GM12878 (cell line): ENCODE results near the gene POLR1H. TPM values are rescaled to one million over a fixed set of nuclear protein-coding genes. Genes with fewer than 3 reads are reported as not detected.

Experiments used
- polyA plus RNA-seq, 11 experiments: library from polyadenylated mRNA; depleted of rRNA in 4 of 11; unstranded in 6 of 11; stranded (reverse) in 5 of 11; fragments of >200 nt; fragmentation: Nextera tagmentation in 4 of 11; fragmentation: Illumina TruSeq in 1 of 11; extraction: Ambion mirVana in 4 of 11; extraction: Trizol in 1 of 11; gene quantifications; 1 replicate in 1 of 11; 2 replicates in 10 of 11; pipeline versions ENCODE4 v1.2.1 to v1.2.3, GENCODE V29; 2011 to 2016; ENCODE audit warnings: inconsistent platforms in 2 of 11, missing spikeins in 2 of 11, low read depth in 1 of 11
- small RNA-seq: library from RNA; depleted of rRNA; stranded (forward); fragments of <200 nt; gene quantifications from one replicate; pipeline ENCODE3, GENCODE V24; 2014
- total RNA-seq, 4 experiments: library from RNA; depleted of rRNA in 3 of 4; stranded (reverse); fragments of >200 nt in 3 of 4; fragmentation: Illumina TruSeq in 1 of 4; extraction: Trizol in 1 of 4; gene quantifications; 2 replicates each; pipeline versions ENCODE4 v1.2.1 to v1.2.3, GENCODE V29; 2013 to 2021

POLR1H gene
- total and polyA plus RNA-seq, 10 of the 15 experiments (the other 5 are each of a cell fraction or from before 2014, with no cell fraction given), result 50.6 to 160 (median 77.7) TPM

Small RNA genes lying within 50 kb of the gene (small RNA-seq; reads per million reads assigned to genes)
- not detected for gene RF02218
- not detected for gene RF02219
- not detected for gene RF02220

Other genes with a start within 250 kb of the POLR1H start
Only the 7 nearest of the 9 such genes appear.
- 1,155 and 1,166 TPM in 2 replicates for gene HLA-A, start 118.7 kb upstream of the POLR1H start, total RNA-seq (2014; rRNA removed)
- 455 and 468 TPM in 2 replicates for gene HLA-A, start 118.7 kb upstream of the POLR1H start, total RNA-seq (2014; rRNA removed; fragmentation: Illumina TruSeq; extraction: Trizol)
- gene HLA-A, start 118.7 kb upstream of the POLR1H start, total RNA-seq (2021), result 928 and 1,003 TPM in 2 replicates
- gene HLA-A, start 118.7 kb upstream of the POLR1H start, polyA plus RNA-seq (2011; rRNA removed), result 490 and 959 TPM in 2 replicates
- 255 and 382 TPM in 2 replicates for gene HLA-A, start 118.7 kb upstream of the POLR1H start, polyA plus RNA-seq (2014; fragmentation: Illumina TruSeq; extraction: Trizol)
- 100 to 1,000 TPM; 129 to 329 TPM for gene HLA-A, start 118.7 kb upstream of the POLR1H start, polyA plus RNA-seq (2014; fragmentation: Nextera tagmentation; extraction: Ambion mirVana)
- 1,078 and 1,263 TPM in 2 replicates for gene HLA-A, start 118.7 kb upstream of the POLR1H start, polyA plus RNA-seq (2014; rRNA removed)
- gene HLA-A, start 118.7 kb upstream of the POLR1H start, polyA plus RNA-seq (2016; fragmentation: Nextera tagmentation; extraction: Ambion mirVana), result 100 to 1,000 TPM; 699 to 799 TPM
- 27.4 and 32.9 TPM in 2 replicates for gene PPP1R11, start 5.9 kb downstream of the POLR1H start, total RNA-seq (2014; rRNA removed)
- 24.3 and 27.8 TPM in 2 replicates for gene PPP1R11, start 5.9 kb downstream of the POLR1H start, total RNA-seq (2014; rRNA removed; fragmentation: Illumina TruSeq; extraction: Trizol)
- 28.7 and 28.8 TPM in 2 replicates for gene PPP1R11, start 5.9 kb downstream of the POLR1H start, total RNA-seq (2021)
- gene PPP1R11, start 5.9 kb downstream of the POLR1H start, polyA plus RNA-seq (2011; rRNA removed), result 48.0 and 56.1 TPM in 2 replicates
- 48.9 and 54.3 TPM in 2 replicates for gene PPP1R11, start 5.9 kb downstream of the POLR1H start, polyA plus RNA-seq (2014; fragmentation: Illumina TruSeq; extraction: Trizol)
- 10 to 100 TPM; 12.6 to 13.4 TPM for gene PPP1R11, start 5.9 kb downstream of the POLR1H start, polyA plus RNA-seq (2014; fragmentation: Nextera tagmentation; extraction: Ambion mirVana)
- 33.5 and 38.2 TPM in 2 replicates for gene PPP1R11, start 5.9 kb downstream of the POLR1H start, polyA plus RNA-seq (2014; rRNA removed)
- 10 to 100 TPM; 46.2 TPM for gene PPP1R11, start 5.9 kb downstream of the POLR1H start, polyA plus RNA-seq (2016; fragmentation: Nextera tagmentation; extraction: Ambion mirVana)
- not detected in 2 replicates for gene RNF39, start 14.5 kb downstream of the POLR1H start, total RNA-seq (2014; rRNA removed)
- gene RNF39, start 14.5 kb downstream of the POLR1H start, total RNA-seq (2014; rRNA removed; fragmentation: Illumina TruSeq; extraction: Trizol), result not detected in 2 replicates
- not detected in 2 replicates for gene RNF39, start 14.5 kb downstream of the POLR1H start, total RNA-seq (2021)
- gene RNF39, start 14.5 kb downstream of the POLR1H start, polyA plus RNA-seq (2011; rRNA removed), result not detected in 2 replicates
- gene RNF39, start 14.5 kb downstream of the POLR1H start, polyA plus RNA-seq (2014; fragmentation: Illumina TruSeq; extraction: Trizol), result not detected in 2 replicates
- not detected for gene RNF39, start 14.5 kb downstream of the POLR1H start, polyA plus RNA-seq (2014; fragmentation: Nextera tagmentation; extraction: Ambion mirVana)
- 0.04 TPM in 1 of 2 replicates, not detected in the other for gene RNF39, start 14.5 kb downstream of the POLR1H start, polyA plus RNA-seq (2014; rRNA removed)
- gene RNF39, start 14.5 kb downstream of the POLR1H start, polyA plus RNA-seq (2016; fragmentation: Nextera tagmentation; extraction: Ambion mirVana), result under 1 TPM in 1 of 2 experiments, not detected in 1; 0.11 TPM
- 0.11 and 0.22 TPM in 2 replicates for gene TRIM31, start 51.8 kb downstream of the POLR1H start, total RNA-seq (2014; rRNA removed)
- 0.09 and 0.31 TPM in 2 replicates for gene TRIM31, start 51.8 kb downstream of the POLR1H start, total RNA-seq (2014; rRNA removed; fragmentation: Illumina TruSeq; extraction: Trizol)
- gene TRIM31, start 51.8 kb downstream of the POLR1H start, total RNA-seq (2021), result 0.18 and 0.35 TPM in 2 replicates
- 17.4 and 20.5 TPM in 2 replicates for gene TRIM31, start 51.8 kb downstream of the POLR1H start, polyA plus RNA-seq (2011; rRNA removed)
- gene TRIM31, start 51.8 kb downstream of the POLR1H start, polyA plus RNA-seq (2014; fragmentation: Illumina TruSeq; extraction: Trizol), result 0.47 and 0.57 TPM in 2 replicates
- under 1 TPM in 1 of 2 experiments, not detected in 1; 0.09 TPM for gene TRIM31, start 51.8 kb downstream of the POLR1H start, polyA plus RNA-seq (2014; fragmentation: Nextera tagmentation; extraction: Ambion mirVana)
- gene TRIM31, start 51.8 kb downstream of the POLR1H start, polyA plus RNA-seq (2014; rRNA removed), result 0.33 and 0.41 TPM in 2 replicates
- not detected for gene TRIM31, start 51.8 kb downstream of the POLR1H start, polyA plus RNA-seq (2016; fragmentation: Nextera tagmentation; extraction: Ambion mirVana)
- 0.05 TPM in 1 of 2 replicates, not detected in the other for gene TRIM40, start 74.9 kb downstream of the POLR1H start, total RNA-seq (2014; rRNA removed)
- gene TRIM40, start 74.9 kb downstream of the POLR1H start, total RNA-seq (2014; rRNA removed; fragmentation: Illumina TruSeq; extraction: Trizol), result not detected in 2 replicates
- gene TRIM40, start 74.9 kb downstream of the POLR1H start, total RNA-seq (2021), result not detected in 2 replicates
- gene TRIM40, start 74.9 kb downstream of the POLR1H start, polyA plus RNA-seq (2011; rRNA removed), result not detected in 2 replicates
- not detected in 2 replicates for gene TRIM40, start 74.9 kb downstream of the POLR1H start, polyA plus RNA-seq (2014; fragmentation: Illumina TruSeq; extraction: Trizol)
- not detected for gene TRIM40, start 74.9 kb downstream of the POLR1H start, polyA plus RNA-seq (2014; fragmentation: Nextera tagmentation; extraction: Ambion mirVana)
- gene TRIM40, start 74.9 kb downstream of the POLR1H start, polyA plus RNA-seq (2014; rRNA removed), result not detected in 2 replicates
- gene TRIM40, start 74.9 kb downstream of the POLR1H start, polyA plus RNA-seq (2016; fragmentation: Nextera tagmentation; extraction: Ambion mirVana), result not detected
- not detected in 2 replicates for gene TRIM10, start 99.9 kb downstream of the POLR1H start, total RNA-seq (2014; rRNA removed)
- not detected in 2 replicates for gene TRIM10, start 99.9 kb downstream of the POLR1H start, total RNA-seq (2014; rRNA removed; fragmentation: Illumina TruSeq; extraction: Trizol)
- gene TRIM10, start 99.9 kb downstream of the POLR1H start, total RNA-seq (2021), result not detected in 2 replicates
- gene TRIM10, start 99.9 kb downstream of the POLR1H start, polyA plus RNA-seq (2011; rRNA removed), result 0.01 and 0.04 TPM in 2 replicates
- not detected in 2 replicates for gene TRIM10, start 99.9 kb downstream of the POLR1H start, polyA plus RNA-seq (2014; fragmentation: Illumina TruSeq; extraction: Trizol)
- gene TRIM10, start 99.9 kb downstream of the POLR1H start, polyA plus RNA-seq (2014; fragmentation: Nextera tagmentation; extraction: Ambion mirVana), result not detected
- gene TRIM10, start 99.9 kb downstream of the POLR1H start, polyA plus RNA-seq (2014; rRNA removed), result not detected in 2 replicates
- gene TRIM10, start 99.9 kb downstream of the POLR1H start, polyA plus RNA-seq (2016; fragmentation: Nextera tagmentation; extraction: Ambion mirVana), result not detected
- not detected in 2 replicates for gene TRIM15, start 102.3 kb downstream of the POLR1H start, total RNA-seq (2014; rRNA removed)
- not detected in 2 replicates for gene TRIM15, start 102.3 kb downstream of the POLR1H start, total RNA-seq (2014; rRNA removed; fragmentation: Illumina TruSeq; extraction: Trizol)
- 0.08 TPM in 1 of 2 replicates, not detected in the other for gene TRIM15, start 102.3 kb downstream of the POLR1H start, total RNA-seq (2021)
- 0.29 TPM in 1 of 2 replicates, not detected in the other for gene TRIM15, start 102.3 kb downstream of the POLR1H start, polyA plus RNA-seq (2011; rRNA removed)
- gene TRIM15, start 102.3 kb downstream of the POLR1H start, polyA plus RNA-seq (2014; fragmentation: Illumina TruSeq; extraction: Trizol), result not detected in 2 replicates
- gene TRIM15, start 102.3 kb downstream of the POLR1H start, polyA plus RNA-seq (2014; fragmentation: Nextera tagmentation; extraction: Ambion mirVana), result not detected
- not detected in 2 replicates for gene TRIM15, start 102.3 kb downstream of the POLR1H start, polyA plus RNA-seq (2014; rRNA removed)
- not detected for gene TRIM15, start 102.3 kb downstream of the POLR1H start, polyA plus RNA-seq (2016; fragmentation: Nextera tagmentation; extraction: Ambion mirVana)